Measurements from ENCODE around the gene PLAAT4. TPM values are rescaled to one million over a fixed set of nuclear protein-coding genes. Genes with fewer than 3 reads are reported as not detected.

Gene PLAAT4
- total RNA-seq, 1 donor from 2014 or later = 28.3 TPM

GRCh38 chr11:63592975-63593395 is 56.4 kb downstream of the PLAAT4 start:
- DNase-seq (no peak), ATAC-seq (ENCODE audit: poor library complexity) (no peak)
- intact Hi-C loops (cut with DNase I) = no loop called here

DNA sequence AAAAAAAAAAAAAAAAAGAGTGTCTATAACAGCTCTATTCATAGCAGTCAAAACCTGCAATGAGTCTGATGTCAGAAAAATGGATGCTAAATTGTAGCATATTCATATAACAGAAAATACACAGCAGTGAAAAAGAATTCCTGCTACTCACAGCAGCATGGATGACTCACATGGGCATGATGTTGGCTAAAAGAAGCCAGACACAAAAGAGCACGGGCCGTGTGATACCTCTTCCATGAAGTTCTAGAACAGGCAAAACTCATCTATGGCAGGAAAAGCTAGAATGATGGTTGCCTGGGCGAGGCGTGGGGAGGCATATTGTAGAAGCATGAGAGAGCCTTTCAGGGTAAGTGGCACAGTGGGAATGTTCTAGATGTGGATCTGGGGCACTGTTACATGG is 58.7 kb downstream of the PLAAT4 start:
- no peak for DNase-seq
- intact Hi-C loops (cut with DNase I) = no loop called here
- ATAC-seq (ENCODE audit: poor library complexity) = no peak

Other genes with a start within 250 kb of the PLAAT4 start
- gene SLC22A9, start 167.0 kb upstream of the PLAAT4 start, total RNA-seq = not detected
- 4.0 TPM for gene PLAAT5, start 45.6 kb upstream of the PLAAT4 start, total RNA-seq
- gene LGALS12, start 30.7 kb upstream of the PLAAT4 start, total RNA-seq = 1.2 TPM
- gene PLAAT2, start 26.6 kb downstream of the PLAAT4 start, total RNA-seq = 0.73 TPM
- 169 TPM for gene PLAAT3, start 77.6 kb downstream of the PLAAT4 start, total RNA-seq
- gene ATL3, start 134.6 kb downstream of the PLAAT4 start, total RNA-seq = 12.8 TPM
- gene RTN3, start 144.7 kb downstream of the PLAAT4 start, total RNA-seq = 41.2 TPM
- gene ZFTA, start 232.0 kb downstream of the PLAAT4 start, total RNA-seq = 12.5 TPM

Measured in Right ventricle myocardium superior (tissue), 1 donor.